BE2C (cell line): ENCODE data around the gene GPATCH4.

Experiments
- DNase-seq: peaks from one replicate; pipeline ENCODE4 v3.0.0-alpha.2; 2020
- H3K27me3 ChIP-seq: fragments of 250-450 bp; sonication (Bioruptor Pico); 2 replicates; pipeline ENCODE4 v1.5.1; 2020; ENCODE audit warnings: mild to moderate bottlenecking
- H3K36me3 ChIP-seq: fragments of 250-450 bp; sonication (Bioruptor Pico); 2 replicates; pipeline ENCODE4 v1.5.1; 2020; ENCODE audit warnings: mild to moderate bottlenecking
- H3K4me1 ChIP-seq: fragments of 250-450 bp; sonication (Bioruptor Pico); 2 replicates; pipeline ENCODE4 v1.5.1; 2020
- H3K4me3 ChIP-seq: 2 replicates; pipeline ENCODE4 v1.5.1; 2011; ENCODE audit warnings: low read depth, low read length
- H3K9me3 ChIP-seq: fragments of 250-450 bp; sonication (Bioruptor Pico); 2 replicates; pipeline ENCODE4 v1.5.1; 2020
- CTCF ChIP-seq: IDR thresholded peaks from 2 replicates; pipeline ENCODE4 v1.5.1; 2012; ENCODE audit warnings: mild to moderate bottlenecking, low read depth, low read length

Gene GPATCH4

GRCh38 chr1:156586323-156586722, 15.0 kb downstream of the GPATCH4 start:
- H3K9me3 ChIP-seq, result no peaks in the 10 kb centered on the region
- no peak for TF ChIP-seq CTCF
- H3K4me1 ChIP-seq, result peaks cover 19% of the 10 kb centered on the region
- DNase-seq, result no peak
- H3K36me3 ChIP-seq, result no peaks in the 10 kb centered on the region
- no peaks in the 10 kb centered on the region for H3K27me3 ChIP-seq
- H3K4me3 ChIP-seq, result no peak overlapping the region

GRCh38 chr1:156584813-156585212, 16.5 kb downstream of the GPATCH4 start:
- Histone ChIP-seq H3K4me3 (no peak overlapping the region), H3K4me1 (peaks cover 19% of the 10 kb centered on the region), H3K9me3 (no peaks in the 10 kb centered on the region), H3K36me3 (no peaks in the 10 kb centered on the region), H3K27me3 (no peaks in the 10 kb centered on the region)
- peak; percentile 62 for TF ChIP-seq CTCF
- DNase-seq, result peak; percentile 38

GRCh38 chr1:156583821-156584622, 17.3 kb downstream of the GPATCH4 start:
- no peaks in the 10 kb centered on the region for H3K27me3 ChIP-seq
- TF ChIP-seq CTCF, result peak; percentile 98
- no peak overlapping the region for H3K4me3 ChIP-seq
- no peaks in the 10 kb centered on the region for H3K9me3 ChIP-seq
- H3K4me1 ChIP-seq, result peaks cover 19% of the 10 kb centered on the region
- peak; percentile 74 for DNase-seq
- H3K36me3 ChIP-seq, result no peaks in the 10 kb centered on the region

- no peak overlapping the region for H3K4me3 ChIP-seq
- H3K36me3 ChIP-seq, result no peaks in the 10 kb centered on the region
- no peaks in the 10 kb centered on the region for H3K9me3 ChIP-seq
- peaks cover 19% of the 10 kb centered on the region for H3K4me1 ChIP-seq
- no peaks in the 10 kb centered on the region for H3K27me3 ChIP-seq
- TF ChIP-seq CTCF, result no peak
- DNase-seq, result no peak
These were observed 18.8 kb downstream of the GPATCH4 start for GRCh38 chr1:156582388-156583017.

GRCh38 chr1:156581661-156582387, 19.5 kb downstream of the GPATCH4 start:
- no peak overlapping the region for H3K4me3 ChIP-seq
- no peak for DNase-seq
- H3K36me3 ChIP-seq, result no peaks in the 10 kb centered on the region
- peaks cover 19% of the 10 kb centered on the region for H3K4me1 ChIP-seq
- no peak for TF ChIP-seq CTCF
- H3K27me3 ChIP-seq, result no peaks in the 10 kb centered on the region
- no peaks in the 10 kb centered on the region for H3K9me3 ChIP-seq
